ENCODE measurements around the gene AIG1.

The AIG1 gene

DNA sequence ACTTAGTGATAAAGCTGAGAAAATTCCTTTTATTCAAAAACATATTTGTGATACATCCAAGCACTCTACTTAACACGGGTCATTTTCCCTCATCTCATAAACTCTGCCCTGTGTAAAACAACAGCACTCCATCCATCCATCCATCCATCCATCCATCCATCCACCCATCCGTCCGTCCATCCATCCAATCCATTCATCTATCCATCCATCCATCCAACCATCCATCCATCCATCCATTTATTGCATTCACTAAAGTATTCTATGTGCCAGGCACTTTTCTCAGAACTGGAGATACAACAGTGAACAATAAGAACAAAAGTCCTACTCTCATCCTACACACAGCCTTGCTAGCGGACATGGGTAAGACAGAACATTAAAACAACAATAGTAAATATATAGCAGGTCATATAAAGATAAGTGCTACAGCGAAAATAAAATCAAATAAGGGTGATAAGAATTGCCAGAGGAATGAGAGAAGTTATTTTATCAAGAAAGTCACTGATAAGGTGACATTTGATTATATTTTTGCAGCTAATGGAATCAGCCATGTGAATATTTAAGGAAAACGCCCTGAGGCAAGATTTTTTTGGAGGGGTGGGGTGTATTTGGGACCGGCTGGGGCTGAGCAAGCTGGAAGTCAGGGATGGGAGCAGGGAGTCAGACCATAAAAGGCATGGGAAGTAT lies 311.7 kb downstream of the AIG1 start:
- no peak for DNase-seq (ENCODE audit: low read depth)

DNA sequence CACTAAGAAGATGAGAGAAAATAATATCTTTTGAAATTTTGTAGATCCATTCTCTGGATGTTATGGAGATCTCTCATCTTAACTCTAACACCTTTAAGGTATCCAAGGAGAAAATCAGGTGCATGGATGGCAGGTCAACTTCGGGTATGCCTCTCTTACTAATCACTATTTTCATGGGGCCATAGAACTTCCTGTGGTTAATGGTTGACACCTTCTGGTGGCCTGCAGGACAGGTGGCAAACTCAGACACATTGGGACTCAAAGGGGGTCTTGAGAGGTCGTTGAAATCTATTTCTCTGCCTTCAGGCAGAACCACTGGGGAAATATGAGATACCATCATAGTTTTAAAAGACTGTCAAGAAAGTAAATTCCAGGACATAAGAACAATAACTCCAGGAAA lies 313.3 kb downstream of the AIG1 start:
- DNase-seq (ENCODE audit: low read depth) = no peak

DNA sequence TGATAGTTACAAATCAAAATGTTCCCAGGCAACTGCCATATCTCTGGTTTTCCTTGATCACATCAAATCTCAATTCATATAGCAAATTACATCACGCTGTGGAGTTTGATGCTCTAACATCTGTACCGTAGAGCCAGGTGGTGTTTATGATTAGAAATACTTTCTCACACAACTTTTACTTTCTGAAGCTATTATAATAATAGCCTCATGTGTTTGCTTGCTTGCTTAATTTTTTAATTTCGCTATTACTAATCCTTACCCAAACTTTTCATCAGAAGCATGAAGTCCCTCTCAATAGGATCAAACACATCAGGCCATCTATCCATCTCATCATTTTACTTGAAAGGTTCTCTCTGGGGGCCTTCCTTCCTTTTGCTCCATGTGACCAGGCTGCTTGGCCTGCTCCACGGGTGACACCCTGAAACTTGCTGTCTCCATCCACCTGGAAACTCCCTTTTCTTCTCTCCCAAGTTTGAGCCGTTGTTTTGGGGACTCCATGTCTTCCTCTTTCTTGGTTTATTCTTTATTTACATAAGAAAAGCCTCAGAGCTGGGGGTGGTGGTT lies 314.4 kb downstream of the AIG1 start:
- no peak for DNase-seq (ENCODE audit: low read depth)

DNA sequence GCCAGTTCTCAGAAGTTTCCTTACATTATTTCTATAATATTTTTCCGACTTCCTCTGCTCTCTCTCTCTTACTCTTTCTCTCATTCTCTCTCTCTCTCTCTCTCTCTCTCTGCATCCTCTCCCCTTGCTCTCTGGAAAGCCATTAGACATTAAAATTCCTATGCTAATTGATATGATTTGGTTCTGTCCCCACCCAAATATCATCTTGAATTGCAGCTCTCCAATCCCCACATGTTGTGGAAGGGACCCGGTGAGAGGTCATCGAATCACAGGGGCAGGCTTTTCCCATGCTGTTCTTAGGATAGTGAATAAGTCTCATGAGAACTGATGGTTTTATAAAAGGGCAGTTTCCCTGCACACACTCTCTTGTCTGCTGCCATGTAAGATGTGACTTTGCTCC lies 315.7 kb downstream of the AIG1 start:
- no peak for DNase-seq (ENCODE audit: low read depth)

DNA sequence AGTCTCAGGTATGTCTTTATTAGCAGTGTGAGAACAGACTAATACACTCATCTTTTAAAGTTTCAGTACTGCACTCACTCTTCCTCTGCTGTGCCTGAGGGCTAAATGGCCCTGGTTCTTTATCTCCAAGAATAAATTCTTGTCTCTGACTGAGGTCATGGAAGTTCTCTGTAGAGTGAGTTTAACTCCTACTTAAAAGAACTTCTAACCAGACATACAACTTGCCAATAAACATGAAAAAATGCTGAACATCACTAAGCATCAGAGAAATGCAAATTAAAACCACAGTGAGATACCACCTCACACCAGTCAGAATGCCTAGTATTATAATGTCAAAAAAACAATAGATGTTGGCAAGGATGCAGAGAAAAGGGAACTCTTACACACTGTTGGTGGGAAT lies 316.2 kb downstream of the AIG1 start:
- no peak for DNase-seq (ENCODE audit: low read depth)

DNA sequence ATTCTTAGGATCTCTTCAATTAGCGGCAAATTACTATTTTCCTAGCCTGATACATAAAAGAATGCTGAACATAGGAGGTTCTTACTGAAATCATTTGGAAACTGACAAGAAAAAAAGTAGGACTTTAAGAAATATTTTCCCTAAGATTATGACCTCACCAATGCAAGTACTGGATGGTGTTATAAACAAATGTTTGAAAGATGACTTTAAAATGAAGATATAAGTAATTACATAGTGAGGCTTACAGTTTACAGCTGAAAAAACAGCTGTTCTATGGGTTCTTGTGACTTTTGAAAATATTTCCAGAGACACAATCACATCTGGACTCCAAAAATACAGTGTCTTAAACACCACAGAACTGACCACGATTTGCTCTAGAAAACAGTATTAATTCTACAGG lies 324.9 kb downstream of the AIG1 start:
- DNase-seq (ENCODE audit: low read depth) = no peak

DNA sequence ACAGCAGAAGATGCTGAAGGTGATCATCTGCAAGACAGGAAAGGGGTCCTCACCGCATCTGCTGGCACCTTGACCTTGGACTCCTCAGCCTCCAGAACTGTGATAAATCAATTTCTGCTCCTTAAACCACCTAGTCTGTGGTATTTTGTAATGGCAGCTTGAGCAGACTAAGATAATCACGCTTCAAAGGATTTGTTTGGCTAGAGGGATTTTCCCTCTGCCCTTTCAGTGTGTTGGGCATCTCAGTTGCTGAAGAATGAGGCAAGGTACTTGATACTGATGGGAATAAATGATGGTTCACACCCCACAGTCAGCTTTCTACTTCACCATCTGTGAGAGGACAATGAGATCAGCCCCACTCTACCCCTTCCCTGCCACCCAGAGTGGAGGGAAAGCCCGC lies 329.6 kb downstream of the AIG1 start:
- no peak for DNase-seq (ENCODE audit: low read depth)
